ENCODE measurements around the gene NHSL1.

DNA sequence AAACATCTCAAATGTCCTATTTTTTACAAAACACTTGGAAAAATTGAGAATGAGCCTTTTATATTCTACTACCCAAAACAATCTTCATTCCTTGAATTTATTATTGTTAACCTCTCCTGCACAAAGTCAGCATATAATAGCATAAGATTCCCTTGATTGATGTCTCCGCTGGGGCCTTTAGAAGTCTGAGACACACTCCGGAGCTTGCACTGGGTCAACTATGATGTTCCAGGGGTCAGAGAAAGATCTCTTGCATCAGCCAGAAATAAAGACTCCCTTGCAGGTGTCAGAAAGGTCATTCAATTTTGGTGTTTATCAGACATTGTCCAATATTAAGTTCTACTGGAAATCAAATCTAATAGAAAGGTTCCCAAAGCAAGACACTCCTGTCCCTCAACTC, 29.7 kb upstream of the NHSL1 start:
- no peak for TF ChIP-seq POLR2AphosphoS5 (IDR thresholded peaks at IDR 0.05; ENCODE audit: low read depth, low read length)
- TF ChIP-seq TAF1 (IDR thresholded peaks at IDR 0.05; ENCODE audit: borderline replicate concordance, low read depth, low read length) = no peak
- TF ChIP-seq POLR2A (IDR thresholded peaks at IDR 0.05; ENCODE audit: low read depth, low read length) = no peak

All from GM12892 (cell line).